K562 (cell line): Measurements from ENCODE around the gene CXCL1. TPM values are rescaled to one million over a fixed set of nuclear protein-coding genes. Genes with fewer than 3 reads are reported as not detected.

Experiments used
- CTBP1 ChIP-seq: fragments of 450-650 bp; IDR thresholded peaks from 2 replicates; pipeline ENCODE4 v1.6.1; 2016; ENCODE audit warnings: borderline replicate concordance
- MYC ChIP-seq, 2 experiments: fragments of 250-450 bp in 1 of 2; sonication (Bioruptor Pico) in 1 of 2; IDR thresholded peaks; 2 replicates each; pipeline versions ENCODE4 v1.5.1 to v1.6.1; 2012 to 2021; ENCODE audit warnings: low read depth in 2 of 2, borderline replicate concordance in 1 of 2, improper control_type of control experiment in 1 of 2, low read length in 1 of 2, mild to moderate bottlenecking in 1 of 2, moderate library complexity in 1 of 2
- PHF8 ChIP-seq: fragments of 200-600 bp; sonication (generic); IDR thresholded peaks from 2 replicates; pipeline ENCODE4 v1.6.1; 2012; ENCODE audit warnings: mixed run types, mild to moderate bottlenecking, inconsistent platforms, low read length, moderate library complexity, borderline replicate concordance
- POLR2G ChIP-seq: fragments of 200-400 bp; formaldehyde crosslinking; IDR thresholded peaks from 2 replicates; pipeline ENCODE4 v1.6.1; 2017; ENCODE audit warnings: low read depth, mild to moderate bottlenecking, antibody characterized with exemption, low read length, moderate library complexity
- RCOR1 ChIP-seq, 2 experiments: IDR thresholded peaks; 2 replicates each; pipeline ENCODE4 v1.6.1; 2012; ENCODE audit warnings: low read depth in 2 of 2, low read length in 2 of 2, borderline replicate concordance in 1 of 2, improper control_type of control experiment in 1 of 2
- RNF2 ChIP-seq: sonication (generic); IDR thresholded peaks from 2 replicates; pipeline ENCODE4 v1.6.1; 2016
- SAP30 ChIP-seq: fragments of 200-600 bp; sonication (generic); IDR thresholded peaks from 2 replicates; pipeline ENCODE4 v1.6.1; 2012; ENCODE audit warnings: borderline replicate concordance, low read depth, mild to moderate bottlenecking, moderate library complexity, low read length, control low read depth, inconsistent platforms; ENCODE audit not compliant: insufficient read depth, poor library complexity, severe bottlenecking
- VEZF1 ChIP-seq: fragments of 200-800 bp; sonication (Bioruptor generic); IDR thresholded peaks from 2 replicates; pipeline ENCODE4 v1.6.1; 2017; ENCODE audit warnings: missing genetic modification characterization, missing compliant biosample characterization
- ZBTB17 ChIP-seq: fragments of 450-650 bp; formaldehyde crosslinking; IDR thresholded peaks from 2 replicates; pipeline ENCODE4 v1.4.0; 2020; ENCODE audit warnings: mild to moderate bottlenecking
- polyA plus RNA-seq, 8 experiments: library from polyadenylated mRNA; depleted of rRNA in 4 of 8; stranded (reverse) in 5 of 8; unstranded in 3 of 8; fragments of >200 nt; fragmentation: Nextera tagmentation in 2 of 8; fragmentation: Illumina TruSeq in 1 of 8; extraction: Ambion mirVana in 2 of 8; extraction: Trizol in 1 of 8; gene quantifications; 2 replicates each; pipeline versions ENCODE4 v1.2.1 to v1.2.3, GENCODE V29; 2011 to 2014; ENCODE audit warnings: inconsistent platforms in 1 of 8, missing spikeins in 1 of 8
- total RNA-seq, 7 experiments: library from RNA; depleted of rRNA in 6 of 7; stranded (reverse); fragments of >200 nt in 6 of 7; fragmentation: Illumina TruSeq in 2 of 7; extraction: Trizol in 2 of 7; gene quantifications; 2 replicates each; pipeline versions ENCODE4 v1.2.1 to v1.2.3, GENCODE V29; 2011 to 2021; ENCODE audit warnings: low replicate concordance in 1 of 7
- TF ChIP-seq, protein P1 (sequence below): sonication (generic); formaldehyde crosslinking; IDR thresholded peaks from 2 replicates; pipeline ENCODE4 v1.8.0; 2022; ENCODE audit warnings: mild to moderate bottlenecking, missing genetic modification reagents

The CXCL1 gene
- total and polyA plus RNA-seq, 9 of the 15 experiments (the other 6 are each of a cell fraction or from before 2014, with no cell fraction given), result 0.07 to 2.2 (median 0.32) TPM; not detected in 3

- TF ChIP-seq, protein P1, sequence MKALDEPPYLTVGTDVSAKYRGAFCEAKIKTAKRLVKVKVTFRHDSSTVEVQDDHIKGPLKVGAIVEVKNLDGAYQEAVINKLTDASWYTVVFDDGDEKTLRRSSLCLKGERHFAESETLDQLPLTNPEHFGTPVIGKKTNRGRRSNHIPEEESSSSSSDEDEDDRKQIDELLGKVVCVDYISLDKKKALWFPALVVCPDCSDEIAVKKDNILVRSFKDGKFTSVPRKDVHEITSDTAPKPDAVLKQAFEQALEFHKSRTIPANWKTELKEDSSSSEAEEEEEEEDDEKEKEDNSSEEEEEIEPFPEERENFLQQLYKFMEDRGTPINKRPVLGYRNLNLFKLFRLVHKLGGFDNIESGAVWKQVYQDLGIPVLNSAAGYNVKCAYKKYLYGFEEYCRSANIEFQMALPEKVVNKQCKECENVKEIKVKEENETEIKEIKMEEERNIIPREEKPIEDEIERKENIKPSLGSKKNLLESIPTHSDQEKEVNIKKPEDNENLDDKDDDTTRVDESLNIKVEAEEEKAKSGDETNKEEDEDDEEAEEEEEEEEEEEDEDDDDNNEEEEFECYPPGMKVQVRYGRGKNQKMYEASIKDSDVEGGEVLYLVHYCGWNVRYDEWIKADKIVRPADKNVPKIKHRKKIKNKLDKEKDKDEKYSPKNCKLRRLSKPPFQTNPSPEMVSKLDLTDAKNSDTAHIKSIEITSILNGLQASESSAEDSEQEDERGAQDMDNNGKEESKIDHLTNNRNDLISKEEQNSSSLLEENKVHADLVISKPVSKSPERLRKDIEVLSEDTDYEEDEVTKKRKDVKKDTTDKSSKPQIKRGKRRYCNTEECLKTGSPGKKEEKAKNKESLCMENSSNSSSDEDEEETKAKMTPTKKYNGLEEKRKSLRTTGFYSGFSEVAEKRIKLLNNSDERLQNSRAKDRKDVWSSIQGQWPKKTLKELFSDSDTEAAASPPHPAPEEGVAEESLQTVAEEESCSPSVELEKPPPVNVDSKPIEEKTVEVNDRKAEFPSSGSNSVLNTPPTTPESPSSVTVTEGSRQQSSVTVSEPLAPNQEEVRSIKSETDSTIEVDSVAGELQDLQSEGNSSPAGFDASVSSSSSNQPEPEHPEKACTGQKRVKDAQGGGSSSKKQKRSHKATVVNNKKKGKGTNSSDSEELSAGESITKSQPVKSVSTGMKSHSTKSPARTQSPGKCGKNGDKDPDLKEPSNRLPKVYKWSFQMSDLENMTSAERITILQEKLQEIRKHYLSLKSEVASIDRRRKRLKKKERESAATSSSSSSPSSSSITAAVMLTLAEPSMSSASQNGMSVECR (CRISPR knock-in tag), result 0 out of 2 replicates have a peak, but pooled peaks have one; percentile 15
- TF ChIP-seq POLR2G (peak; percentile 80), PHF8 (peak; percentile 27; the same call in 1 of the 2 replicates), RNF2 (no peak), CTBP1 (no peak), VEZF1 (CRISPR knock-in tag) (peak; percentile 65), RCOR1 (IDR thresholded peaks at IDR 0.05; ENCODE audit: borderline replicate concordance in 1 of 2, low read depth in 2 of 2, low read length in 2 of 2) (no peak), ZBTB17 (no peak), SAP30 (no peak), MYC (IDR thresholded peaks at IDR 0.05; ENCODE audit: low read depth, low read length) (peak; percentile 41; the same call in 1 of the 2 replicates), MYC (CRISPR knock-in tag; IDR thresholded peaks at IDR 0.05; ENCODE audit: borderline replicate concordance, low read depth) (no peak)
- TF ChIP-seq, all 486 proteins: peak for 22
Measured at GRCh38 chr4:73869130-73870055, at the start of gene CXCL1 (continued).
